ENCODE results near the gene CMTM4.

GRCh38 chr16:66594739-66595138, 101.8 kb downstream of the CMTM4 start:
- TF ChIP-seq CTCF (IDR thresholded peaks at IDR 0.05) (no peak), POLR2A (IDR thresholded peaks at IDR 0.05) (no peak)

All from esophagus squamous epithelium (tissue), 4 donors.